HG03175 (cell line): ENCODE data around the gene LGALS3.

Experiments
- ATAC-seq: cut with Tn5 transposase; IDR thresholded peaks from one replicate; pipeline ENCODE4 v1.9.1; 2021; ENCODE audit warnings: mild to moderate bottlenecking, moderate library complexity; ENCODE audit not compliant: unreplicated experiment

Gene LGALS3

DNA sequence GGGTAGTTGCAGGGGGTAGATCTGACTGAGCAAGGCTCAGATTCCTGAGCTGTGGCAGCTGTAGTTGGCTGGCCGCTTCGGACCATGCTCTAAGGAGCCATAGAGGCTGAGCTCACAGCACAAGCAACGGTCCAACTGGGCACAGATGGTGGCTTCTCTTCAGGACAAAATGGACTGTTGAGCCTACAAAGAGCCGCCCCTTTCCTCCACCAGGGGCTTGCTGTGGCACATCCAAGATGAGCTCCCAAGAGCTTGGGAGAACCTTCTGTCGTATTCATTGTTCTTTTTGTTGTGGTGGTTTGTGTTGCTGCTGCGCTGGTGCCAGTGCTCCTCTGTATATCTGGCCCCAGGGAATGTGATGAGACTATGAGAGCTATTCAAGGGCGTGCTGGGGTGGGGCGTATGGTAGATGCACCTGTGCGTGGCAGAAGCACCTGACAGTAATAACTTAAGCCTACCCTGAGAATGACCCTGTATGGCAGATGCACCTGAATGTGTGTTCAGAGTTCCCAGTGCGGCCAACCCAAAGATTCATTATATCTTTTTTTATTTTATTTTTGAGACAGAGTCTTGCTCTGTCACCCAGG, 17.8 kb upstream of the LGALS3 start:
- no peak for ATAC-seq

GRCh38 chr14:55114720-55115119, 14.3 kb upstream of the LGALS3 start:
- ATAC-seq = no peak

DNA sequence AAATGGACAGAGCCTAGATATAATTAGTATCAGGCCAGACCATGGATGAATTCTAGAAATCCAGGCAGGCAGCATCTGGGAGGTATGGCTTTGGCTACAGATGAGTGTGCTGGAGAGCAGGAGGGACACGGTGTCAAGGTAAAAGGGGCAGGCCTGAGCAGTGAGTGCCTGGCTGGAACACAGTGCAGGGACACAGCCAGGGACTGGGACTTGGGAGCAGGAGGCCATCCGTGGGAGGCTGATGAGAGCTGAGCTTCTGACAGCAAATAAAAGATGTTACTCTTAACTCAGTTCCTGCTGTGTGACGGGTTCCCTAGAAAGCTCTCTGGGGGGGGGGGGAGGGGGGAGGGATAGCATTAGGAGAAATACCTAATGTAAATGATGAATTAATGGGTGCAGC, 13.6 kb upstream of the LGALS3 start:
- no peak for ATAC-seq

- no peak for ATAC-seq
These were observed 13.2 kb upstream of the LGALS3 start for GRCh38 chr14:55115861-55116245.

GRCh38 chr14:55116246-55117030, 12.6 kb upstream of the LGALS3 start:
- ATAC-seq = no peak

GRCh38 chr14:55117803-55118441, 11.1 kb upstream of the LGALS3 start:
- no peak for ATAC-seq

GRCh38 chr14:55118761-55119160, 10.3 kb upstream of the LGALS3 start:
- no peak for ATAC-seq

DNA sequence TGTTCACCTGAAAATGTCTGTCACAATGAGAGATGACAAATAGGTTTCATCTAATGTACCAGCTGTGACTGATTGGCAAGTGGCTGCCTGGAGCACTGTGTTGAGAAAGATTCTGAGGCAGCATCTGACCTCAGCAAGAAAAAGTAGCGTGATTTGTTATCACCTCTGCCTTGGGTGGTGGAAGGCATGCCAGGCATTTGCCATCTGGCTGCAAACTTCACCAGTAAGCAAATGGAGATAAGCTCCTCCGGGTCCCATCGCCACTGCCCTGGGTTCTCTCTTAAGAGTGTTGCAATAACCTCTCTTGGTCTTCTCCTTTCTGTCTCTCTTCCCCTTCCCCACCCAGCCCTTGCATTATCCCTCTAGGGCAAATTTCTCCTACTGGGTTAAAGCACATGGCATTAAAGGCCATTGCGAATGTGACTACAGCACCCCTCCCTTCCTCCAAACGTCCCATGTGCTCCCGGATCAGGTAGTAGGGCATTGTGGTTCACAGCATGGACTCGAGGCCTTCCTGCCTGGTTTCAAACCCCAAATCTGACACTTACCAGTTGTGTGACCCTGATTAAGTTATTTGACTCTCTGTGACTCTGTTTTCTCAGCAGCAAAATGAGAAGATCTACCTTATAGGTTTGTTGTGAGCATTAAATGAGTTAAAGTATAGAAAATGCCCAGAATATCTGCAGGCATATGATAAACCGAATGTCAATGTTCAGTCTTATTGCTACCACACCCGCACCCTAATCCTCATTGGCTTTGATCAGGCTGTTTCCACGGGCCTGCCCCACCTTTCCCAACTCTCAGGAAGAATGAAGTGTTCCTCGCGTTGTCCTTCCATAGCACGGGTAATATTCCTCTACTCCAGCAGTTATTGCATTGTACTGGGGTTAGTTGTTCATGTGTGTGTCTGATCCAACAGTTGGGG, 8.2 kb upstream of the LGALS3 start:
- no peak for ATAC-seq

DNA sequence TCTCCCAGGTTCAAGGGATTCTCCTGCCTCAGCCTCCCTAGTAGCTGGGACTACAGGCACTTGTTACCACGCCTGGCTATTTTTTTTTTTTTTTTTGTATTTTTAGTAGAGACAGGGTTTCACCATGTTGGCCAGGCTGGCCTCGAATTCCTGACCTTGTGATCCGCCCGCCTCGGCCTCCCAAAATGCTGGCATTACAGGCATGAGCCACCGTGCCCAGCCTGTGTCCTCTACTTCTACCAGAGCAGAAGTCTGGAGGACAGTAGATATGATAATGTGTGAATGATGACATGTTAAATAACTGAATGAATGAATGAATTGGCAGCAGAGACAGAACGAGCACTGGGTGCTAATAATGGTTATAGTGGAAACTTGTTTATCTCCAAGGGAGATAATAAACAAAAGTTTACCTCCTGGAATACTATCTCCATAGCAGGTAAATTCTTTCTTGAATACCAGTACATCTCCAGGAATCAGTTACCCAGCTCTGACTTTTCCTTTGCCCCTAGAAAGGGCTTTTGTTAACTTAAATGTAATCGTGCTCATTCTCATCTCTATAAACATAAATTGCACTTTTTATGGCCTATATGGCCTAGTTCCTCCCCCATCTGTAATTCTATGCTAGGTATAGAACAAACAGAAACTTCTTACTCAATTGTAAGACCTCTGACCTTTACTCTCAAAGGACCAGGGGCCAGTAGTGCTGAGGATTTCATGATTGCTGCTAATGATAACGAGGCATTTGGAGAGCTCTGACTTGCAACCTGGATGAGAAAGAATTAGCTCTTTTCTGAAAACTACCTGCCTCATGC, 7.2 kb upstream of the LGALS3 start:
- ATAC-seq = no peak

DNA sequence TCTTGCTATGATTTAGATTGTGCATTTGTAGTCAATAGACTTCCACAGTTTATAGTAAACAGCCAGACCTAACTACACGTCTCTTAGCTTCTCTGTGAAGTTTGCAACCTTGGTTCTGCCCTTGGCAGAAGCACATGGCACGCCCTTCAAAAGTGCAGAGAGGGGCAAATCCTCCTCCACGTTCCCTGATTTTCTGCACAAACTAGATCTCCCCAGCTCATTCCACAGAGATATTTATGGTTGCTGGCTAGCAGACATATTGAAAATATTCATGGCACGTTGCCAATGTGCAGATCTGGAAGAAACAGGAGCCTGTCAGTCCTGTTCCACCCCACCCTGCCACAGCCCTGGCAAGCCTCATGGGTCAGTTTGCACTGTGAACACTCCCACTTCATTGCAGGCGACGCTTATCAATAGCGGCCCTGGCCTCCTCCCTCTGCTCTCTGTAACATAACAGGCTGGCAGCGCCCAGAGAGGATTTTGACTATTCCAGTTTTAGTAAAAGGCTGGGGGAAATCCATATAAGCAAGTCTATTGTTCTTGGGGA, 6.5 kb upstream of the LGALS3 start:
- ATAC-seq = no peak

GRCh38 chr14:55123101-55123500, 6.0 kb upstream of the LGALS3 start:
- ATAC-seq = no peak

- ATAC-seq = no peak
These were observed 5.0 kb upstream of the LGALS3 start for GRCh38 chr14:55123852-55124639.

DNA sequence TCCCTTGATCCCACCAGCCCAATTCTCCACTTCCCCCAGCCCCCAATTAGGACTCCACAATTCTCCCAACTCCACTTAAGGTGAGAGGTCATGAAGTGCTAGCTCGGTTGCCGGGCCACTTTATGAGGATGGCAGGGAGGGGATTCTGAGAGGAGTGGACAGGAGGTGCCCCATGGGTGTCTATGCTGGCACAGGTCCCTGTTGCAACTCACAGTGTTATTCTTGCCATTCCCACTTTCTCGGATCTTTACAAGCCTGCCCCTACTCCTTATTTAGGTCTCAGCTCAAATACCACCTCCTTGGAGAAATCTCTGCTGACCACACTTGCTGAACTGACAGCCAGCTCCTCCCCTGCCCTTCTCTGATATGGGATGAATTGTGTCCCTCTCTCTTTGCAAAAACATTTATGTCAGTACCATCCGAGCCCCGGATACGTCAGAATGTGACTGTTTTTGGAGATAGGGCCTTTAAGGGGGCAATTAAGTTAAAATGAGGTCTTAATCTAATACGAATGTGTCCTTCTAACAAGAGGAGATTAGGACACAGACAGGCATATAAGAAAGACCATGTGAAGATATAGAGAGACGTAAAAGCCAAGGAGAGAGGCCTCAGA, 4.2 kb upstream of the LGALS3 start:
- ATAC-seq = no peak

DNA sequence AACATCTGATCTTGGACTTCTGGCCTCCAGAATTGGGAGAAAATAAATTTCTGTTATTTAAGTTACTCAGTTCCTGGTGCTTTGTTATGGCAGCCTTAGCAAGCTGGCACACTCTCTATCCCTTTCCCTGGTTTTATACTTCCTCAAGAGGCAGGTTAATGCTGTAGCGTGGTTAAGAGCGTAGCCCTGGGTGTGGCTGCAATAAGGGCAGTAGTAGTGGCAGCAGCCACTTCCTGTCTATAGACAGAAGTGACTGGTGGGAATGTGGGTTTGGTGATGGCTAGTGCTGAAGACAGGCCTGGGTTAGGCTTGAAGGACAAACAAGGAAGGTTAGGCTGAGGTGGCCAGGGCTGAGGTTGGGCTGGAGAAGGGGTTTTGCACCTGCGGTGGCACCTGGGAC, 3.6 kb upstream of the LGALS3 start:
- no peak for ATAC-seq

GRCh38 chr14:55126034-55126433, 3.0 kb upstream of the LGALS3 start:
- no peak for ATAC-seq

- ATAC-seq = no peak
These were observed 2.1 kb upstream of the LGALS3 start for GRCh38 chr14:55126932-55127459.

GRCh38 chr14:55127460-55127951, 1.5 kb upstream of the LGALS3 start:
- ATAC-seq = no peak

GRCh38 chr14:55128386-55129085, 516 bp upstream of the LGALS3 start:
- ATAC-seq = no peak
